HCT116 (cell line): Measurements from ENCODE around the gene LCN1. TPM values are rescaled to one million over a fixed set of nuclear protein-coding genes. Genes with fewer than 3 reads are reported as not detected.

Experiments
- ATAC-seq: fragments of 200-7000 bp; cut with Tn5 transposase; 2 replicates; pipeline ENCODE4 v1.9.1; 2020; ENCODE audit warnings: mild to moderate bottlenecking, moderate library complexity
- BruUV-seq: library from RNA; stranded (reverse); fragments of 400-500 nt; replicated peaks from 2 replicates; lab custom pipeline; 2021; lab: Mats Ljungman, UMichigan
- CTCF ChIA-PET: fragments of 300-600 bp; sonication (Branson Sonifier 250); formaldehyde crosslinking; loops from one replicate; lab custom pipeline; 2021; ENCODE audit warnings: antibody characterized with exemption; lab: Charles Lee
- POLR2A ChIA-PET: fragments of 300-600, 350-600 bp; sonication (Branson Sonifier 250); formaldehyde crosslinking; loops from one replicate; lab custom pipeline; 2021; ENCODE audit warnings: antibody characterized with exemption; lab: Charles Lee
- RAD21 ChIA-PET, 2 experiments: fragments of 300-600 bp; sonication (Branson Sonifier 250); formaldehyde crosslinking; loops; one replicate each; lab custom pipeline; 2023; ENCODE audit warnings: low total read pairs in 2 of 2; ENCODE audit not compliant: uncharacterized antibody in 2 of 2, unreplicated experiment in 2 of 2, low non-redundant PET in 1 of 2; lab: Charles Lee
- DNase-seq: peaks from one replicate; pipeline ENCODE4 v3.0.0-alpha.2; 2010; ENCODE audit warnings: low read depth, low spot score
- H2AFZ ChIP-seq: fragments of 200-600 bp; shearing (Covaris generic), sonication (generic); 2 replicates; pipeline ENCODE4 v1.6.1; 2017; ENCODE audit warnings: low read depth, mixed run types, mixed read lengths, antibody characterized with exemption, low read length; ENCODE audit not compliant: poor library complexity, severe bottlenecking
- H3K27ac ChIP-seq: 2 replicates; pipeline ENCODE4 v1.5.1; 2012; ENCODE audit warnings: low read depth, low read length
- H3K27me3 ChIP-seq: fragments of 200-600 bp; sonication (generic); 2 replicates; pipeline ENCODE4 v1.6.1; 2016; ENCODE audit warnings: mixed run types, low read length, mixed read lengths; ENCODE audit not compliant: insufficient read depth
- H3K36me3 ChIP-seq, 2 experiments: fragments of 200-500 bp in 1 of 2; fragments of 200-600 bp in 1 of 2; sonication (Bioruptor generic) in 1 of 2; sonication (generic) in 1 of 2; 2 replicates each; pipeline versions ENCODE4 v1.5.1 to v1.6.1; 2014 to 2016; ENCODE audit warnings: low read length in 2 of 2, inconsistent platforms in 1 of 2, mixed read lengths in 1 of 2, mixed run types in 1 of 2; ENCODE audit not compliant: insufficient read depth in 2 of 2, control insufficient read depth in 1 of 2
- H3K4me1 ChIP-seq, 2 experiments: fragments of 200-600 bp in 1 of 2; sonication (generic) in 1 of 2; 2 replicates each; pipeline versions ENCODE4 v1.5.1 to v1.6.1; 2012 to 2017; ENCODE audit warnings: low read length in 2 of 2, inconsistent platforms in 1 of 2, mild to moderate bottlenecking in 1 of 2, mixed read lengths in 1 of 2, mixed run types in 1 of 2, moderate library complexity in 1 of 2; ENCODE audit not compliant: insufficient read depth in 2 of 2, control insufficient read depth in 1 of 2
- H3K4me2 ChIP-seq: fragments of 200-600 bp; sonication (generic); 2 replicates; pipeline ENCODE4 v1.6.1; 2017; ENCODE audit warnings: mixed run types, low read length, mixed read lengths
- H3K4me3 ChIP-seq, 2 experiments: fragments of 200-600 bp in 1 of 2; sonication (generic) in 1 of 2; replicated peaks in 1 of 2; 2 replicates each; pipeline ENCODE4 v1.5.1; 2011 to 2016; ENCODE audit warnings: low read length in 2 of 2, control low read depth in 1 of 2, low read depth in 1 of 2, mild to moderate bottlenecking in 1 of 2, mixed read lengths in 1 of 2, mixed run types in 1 of 2
- H3K79me2 ChIP-seq: fragments of 200-600 bp; sonication (generic); 2 replicates; pipeline ENCODE4 v1.6.1; 2017; ENCODE audit warnings: mild to moderate bottlenecking, mixed run types, low read length, moderate library complexity, mixed read lengths; ENCODE audit not compliant: insufficient read depth
- H3K9ac ChIP-seq: fragments of 200-600 bp; sonication (generic); 2 replicates; pipeline ENCODE4 v1.6.1; 2016; ENCODE audit warnings: low read length, mixed read lengths
- H3K9me2 ChIP-seq: fragments of 200-600 bp; sonication (generic), shearing (Covaris generic); 2 replicates; pipeline ENCODE4 v1.6.1; 2017; ENCODE audit warnings: mixed run types, mild to moderate bottlenecking, moderate library complexity; ENCODE audit not compliant: insufficient read depth
- H3K9me3 ChIP-seq, 2 experiments: fragments of 200-500 bp in 1 of 2; fragments of 200-600 bp in 1 of 2; sonication (Bioruptor generic) in 1 of 2; sonication (generic) in 1 of 2; 2 replicates each; pipeline ENCODE4 v1.6.1; 2014 to 2017; ENCODE audit warnings: low read length in 2 of 2, mixed read lengths in 2 of 2, inconsistent platforms in 1 of 2, low read depth in 1 of 2, mild to moderate bottlenecking in 1 of 2, mixed run types in 1 of 2, moderate library complexity in 1 of 2; ENCODE audit not compliant: control insufficient read depth in 1 of 2, insufficient read depth in 1 of 2
- H4K20me1 ChIP-seq: fragments of 200-600 bp; sonication (generic), shearing (Covaris generic); 2 replicates; pipeline ENCODE4 v1.6.1; 2017; ENCODE audit warnings: mixed run types, mild to moderate bottlenecking, moderate library complexity; ENCODE audit not compliant: insufficient read depth
- ATF3 ChIP-seq: IDR thresholded peaks from 2 replicates; pipeline ENCODE4 v1.6.1; 2012
- EGR1 ChIP-seq: IDR thresholded peaks from 2 replicates; pipeline ENCODE4 v1.6.1; 2012; ENCODE audit warnings: low read depth
- ELF1 ChIP-seq: IDR thresholded peaks from 2 replicates; pipeline ENCODE4 v1.6.1; 2012; ENCODE audit warnings: low read depth, borderline replicate concordance
- EZH2 ChIP-seq: fragments of 200-600 bp; sonication (generic); IDR thresholded peaks from 2 replicates; pipeline ENCODE4 v1.6.1; 2017; ENCODE audit warnings: antibody characterized with exemption, mixed run types
- EZH2phosphoT487 ChIP-seq: fragments of 200-600 bp; IDR thresholded peaks from 2 replicates; pipeline ENCODE4 v1.6.1; 2018; ENCODE audit warnings: antibody characterized with exemption, borderline replicate concordance
- JUND ChIP-seq: IDR thresholded peaks from 2 replicates; pipeline ENCODE4 v1.6.1; 2012
- POLR2A ChIP-seq: IDR thresholded peaks from 2 replicates; pipeline ENCODE4 v1.7.0; 2011; ENCODE audit warnings: borderline replicate concordance; ENCODE audit not compliant: insufficient read depth, insufficient read length; ENCODE audit errors: extremely low read depth
- POLR2AphosphoS5 ChIP-seq: IDR thresholded peaks from 2 replicates; pipeline ENCODE4 v1.6.1; 2011; ENCODE audit warnings: mild to moderate bottlenecking, low read depth, low read length, moderate library complexity
- REST ChIP-seq: IDR thresholded peaks from 2 replicates; pipeline ENCODE4 v1.6.1; 2012; ENCODE audit warnings: low read depth
- SIN3A ChIP-seq: IDR thresholded peaks from 2 replicates; pipeline ENCODE4 v1.6.1; 2012; ENCODE audit warnings: low read depth
- SP1 ChIP-seq: IDR thresholded peaks from 2 replicates; pipeline ENCODE4 v1.6.1; 2012; ENCODE audit warnings: low read depth
- TCF7L2 ChIP-seq: IDR thresholded peaks from 2 replicates; pipeline ENCODE4 v1.7.0; 2011; ENCODE audit warnings: borderline replicate concordance, inconsistent platforms; ENCODE audit not compliant: insufficient read depth, insufficient read length; ENCODE audit errors: extremely low read depth
- ZFX ChIP-seq: fragments of 450-650 bp; IDR thresholded peaks from 2 replicates; pipeline ENCODE4 v1.6.1; 2017
- ZNF274 ChIP-seq: fragments of 200-500 bp; sonication (Bioruptor generic); IDR thresholded peaks from 2 replicates; pipeline ENCODE4 v1.6.1; 2014; ENCODE audit warnings: mild to moderate bottlenecking, low read depth, low read length, inconsistent platforms
- intact Hi-C: fragments of 100-400 bp; cut with micrococcal nuclease; formaldehyde crosslinking; loops from 2 replicates; pipeline ENCODE4 v1.10.0; 2022
- total RNA-seq: library from RNA; stranded (reverse); gene quantifications from one replicate; pipeline ENCODE4 v1.2.1, GENCODE V29; 2021; ENCODE audit not compliant: unreplicated experiment

Gene LCN1
- total RNA-seq, 1 experiment from 2014 or later, result not detected

- no peak overlapping the region for H3K4me2 ChIP-seq
- ChIA-PET RAD21 (no interaction called here), CTCF (interaction anchor here (1.5 kb wide), 1 partner anchor 14 kb away, joined by 4 read pairs; no protein-coding TSS in a partner anchor), POLR2A (interaction anchor here (0.7 kb wide), 1 partner anchor 8 kb away, joined by 3 read pairs; no protein-coding TSS in a partner anchor)
- no peaks in the 10 kb centered on the region for H3K9me3 ChIP-seq
- no peak overlapping the region for H3K27ac ChIP-seq
- peaks cover 14 to 31% of the 10 kb centered on the region in 2 experiments; a peak in 3 of 4 replicates for H3K4me1 ChIP-seq
- no peaks in the 10 kb centered on the region for H3K27me3 ChIP-seq
- peaks cover 25% of the 10 kb centered on the region for H3K79me2 ChIP-seq
- BruUV-seq, result TSS peak; percentile 31
- ATAC-seq, result no peak
- TF ChIP-seq SP1 (no peak), ZFX (no peak), REST (no peak), JUND (no peak), ZNF274 (no peak), TCF7L2 (no peak), POLR2AphosphoS5 (no peak), EGR1 (no peak), ATF3 (no peak), EZH2 (no peak), SIN3A (no peak), EZH2phosphoT487 (no peak), ELF1 (no peak), POLR2A (no peak)
- no peak overlapping the region for H2AFZ ChIP-seq
- DNase-seq, result no peak
- H3K9ac ChIP-seq, result no peak overlapping the region
- no peaks in the 10 kb centered on the region for H3K9me2 ChIP-seq
- no peak overlapping the region for H3K4me3 ChIP-seq
- H3K36me3 ChIP-seq, result no peaks in the 10 kb centered on the region
- intact Hi-C loops, result no loop called here
- no peaks in the 10 kb centered on the region for H4K20me1 ChIP-seq
These were observed 44.5 kb upstream of the LCN1 start for GRCh38 chr9:135476561-135477355.
